HepG2 (cell line): ENCODE measurements around the gene PREX1. TPM values are rescaled to one million over a fixed set of nuclear protein-coding genes. Genes with fewer than 3 reads are reported as not detected.

Experiments used
- ATF3 ChIP-seq: sonication (generic); formaldehyde crosslinking; IDR thresholded peaks from 2 replicates; pipeline ENCODE4 v1.4.0; 2020; ENCODE audit warnings: missing genetic modification reagents
- ATF6 ChIP-seq: sonication (generic); formaldehyde crosslinking; conservative IDR thresholded peaks from 2 replicates; pipeline ENCODE4 v1.4.0; 2020; ENCODE audit warnings: missing genetic modification reagents
- DBP ChIP-seq: sonication (generic); formaldehyde crosslinking; IDR thresholded peaks from 2 replicates; pipeline ENCODE4 v1.4.0; 2020; ENCODE audit warnings: missing genetic modification reagents; ENCODE audit errors: not compliant biosample characterization
- ESRRA ChIP-seq: sonication (generic); formaldehyde crosslinking; IDR thresholded peaks from 2 replicates; pipeline ENCODE4 v1.5.1; 2020; ENCODE audit warnings: mild to moderate bottlenecking, low read depth, missing genetic modification reagents
- GATA4 ChIP-seq: sonication (generic); IDR thresholded peaks from 2 replicates; pipeline ENCODE4 v1.6.1; 2016; ENCODE audit warnings: antibody characterized with exemption, low read depth, borderline replicate concordance
- HMGXB3 ChIP-seq: sonication (generic); formaldehyde crosslinking; IDR thresholded peaks from 2 replicates; pipeline ENCODE4 v1.4.0; 2020; ENCODE audit warnings: missing genetic modification reagents, borderline replicate concordance
- MAX ChIP-seq: IDR thresholded peaks from 2 replicates; pipeline ENCODE4 v1.6.1; 2012; ENCODE audit warnings: inconsistent platforms
- MXD3 ChIP-seq: IDR thresholded peaks from 2 replicates; pipeline ENCODE4 v1.6.1; 2016; ENCODE audit warnings: mild to moderate bottlenecking, missing biosample characterization, missing genetic modification reagents
- NFKB2 ChIP-seq: sonication (generic); formaldehyde crosslinking; IDR thresholded peaks from 2 replicates; pipeline ENCODE4 v1.4.0; 2020; ENCODE audit warnings: missing genetic modification reagents, borderline replicate concordance
- NFYB ChIP-seq: sonication (generic); formaldehyde crosslinking; IDR thresholded peaks from 2 replicates; pipeline ENCODE4 v1.4.0; 2020; ENCODE audit warnings: missing genetic modification reagents
- PAF1 ChIP-seq: IDR thresholded peaks from 2 replicates; pipeline ENCODE4 v1.6.1; 2016; ENCODE audit warnings: missing genetic modification reagents, missing compliant biosample characterization
- PHF20 ChIP-seq: sonication (generic); formaldehyde crosslinking; IDR thresholded peaks from 2 replicates; pipeline ENCODE4 v1.5.0; 2020; ENCODE audit warnings: mild to moderate bottlenecking, missing genetic modification reagents
- TBP ChIP-seq: sonication (generic); formaldehyde crosslinking; IDR thresholded peaks from 2 replicates; pipeline ENCODE4 v1.5.0; 2020; ENCODE audit warnings: missing genetic modification reagents
- ZBTB33 ChIP-seq: sonication (generic); formaldehyde crosslinking; IDR thresholded peaks from 2 replicates; pipeline ENCODE4 v1.4.0; 2020; ENCODE audit warnings: missing genetic modification reagents
- ZNF274 ChIP-seq: sonication (generic); formaldehyde crosslinking; IDR thresholded peaks from 2 replicates; pipeline ENCODE4 v1.5.1; 2020; ENCODE audit warnings: mild to moderate bottlenecking, missing genetic modification reagents
- ZNF496 ChIP-seq: sonication (generic); formaldehyde crosslinking; IDR thresholded peaks from 2 replicates; pipeline ENCODE4 v1.8.1; 2023; ENCODE audit warnings: mild to moderate bottlenecking, moderate library complexity, missing genetic modification reagents; ENCODE audit not compliant: insufficient replicate concordance
- ZNF776 ChIP-seq: sonication (generic); formaldehyde crosslinking; IDR thresholded peaks from 2 replicates; pipeline ENCODE4 v1.4.0; 2020; ENCODE audit warnings: mild to moderate bottlenecking, missing genetic modification reagents
- ZNF777 ChIP-seq: sonication (generic); formaldehyde crosslinking; IDR thresholded peaks from 2 replicates; pipeline ENCODE4 v1.4.0; 2020; ENCODE audit warnings: missing genetic modification reagents
- ZNF878 ChIP-seq: sonication (generic); formaldehyde crosslinking; IDR thresholded peaks from 2 replicates; pipeline ENCODE4 v1.8.1; 2023; ENCODE audit warnings: mild to moderate bottlenecking, missing genetic modification reagents, moderate library complexity
- polyA plus RNA-seq, 8 experiments: library from polyadenylated mRNA; depleted of rRNA in 3 of 8; stranded (reverse) in 7 of 8; unstranded in 1 of 8; fragments of >200 nt; fragmentation: Illumina TruSeq in 4 of 8; extraction: Trizol in 4 of 8; gene quantifications; 2 replicates each; pipeline versions ENCODE4 v1.2.1 to v1.2.3, GENCODE V29; 2011 to 2016; ENCODE audit warnings: low read depth in 4 of 8, missing spikeins in 1 of 8, mixed read lengths in 1 of 8; ENCODE audit not compliant: insufficient read depth in 1 of 8
- total RNA-seq, 5 experiments: library from RNA; depleted of rRNA; stranded (reverse); fragments of >200 nt; fragmentation: Illumina TruSeq; extraction: Trizol; gene quantifications; 2 replicates each; pipeline ENCODE4 v1.2.3, GENCODE V29; 2016; ENCODE audit warnings: low read depth in 1 of 5

PREX1 gene
- total and polyA plus RNA-seq, 2 of the 13 experiments (the other 11 are each of a cell fraction or from before 2014, with no cell fraction given): 0.02 to 0.04 TPM

- TF ChIP-seq ESRRA (CRISPR knock-in tag): no peak
- TF ChIP-seq HMGXB3: no peak
- TF ChIP-seq ZNF776 (CRISPR knock-in tag): no peak
- no peak for TF ChIP-seq ATF3 (CRISPR knock-in tag)
- no peak for TF ChIP-seq MXD3 (CRISPR knock-in tag)
- peak; percentile 96 for TF ChIP-seq MAX
- TF ChIP-seq ZBTB33: 0 out of 2 replicates have a peak, but pooled peaks have one; percentile 19
- no peak for TF ChIP-seq GATA4
- TF ChIP-seq DBP: no peak
- TF ChIP-seq ZNF878 (CRISPR knock-in tag): no peak
- TF ChIP-seq ZNF274 (CRISPR knock-in tag): no peak
- TF ChIP-seq TBP: no peak
- no peak for TF ChIP-seq NFYB (CRISPR knock-in tag)
- TF ChIP-seq PAF1: no peak
- no peak for TF ChIP-seq ZNF777 (CRISPR knock-in tag)
- TF ChIP-seq ZNF496: no peak
- TF ChIP-seq PHF20 (CRISPR knock-in tag): no peak
- no peak for TF ChIP-seq NFKB2 (CRISPR knock-in tag)
- no peak for TF ChIP-seq ATF6 (CRISPR knock-in tag)
Measured at GRCh38 chr20:48597521-48598302, 230.1 kb downstream of the PREX1 start (continued).
